A549 (cell line): Measurements from ENCODE around the gene CEND1.

Experiments used
- FOXS1 ChIP-seq: fragments of 250-450 bp; sonication (Bioruptor Pico); IDR thresholded peaks from 2 replicates; pipeline ENCODE4 v1.5.0; 2020; ENCODE audit warnings: mild to moderate bottlenecking, moderate library complexity
- JUN ChIP-seq, 2 experiments: fragments of >200 bp; sonication (Bioruptor Twin); formaldehyde crosslinking; IDR thresholded peaks; 2 replicates in 1 of 2; 3 replicates in 1 of 2; pipeline ENCODE4 v1.6.1; 2016 to 2017
- POLR2A ChIP-seq: IDR thresholded peaks from 2 replicates; pipeline ENCODE4 v1.6.1; 2012; ENCODE audit warnings: mild to moderate bottlenecking, low read length
- TF ChIP-seq, protein P1 (sequence below): fragments of >200 bp; sonication (Bioruptor Twin); formaldehyde crosslinking; IDR thresholded peaks from 3 replicates; pipeline ENCODE4 v1.5.1; 2016

DNA sequence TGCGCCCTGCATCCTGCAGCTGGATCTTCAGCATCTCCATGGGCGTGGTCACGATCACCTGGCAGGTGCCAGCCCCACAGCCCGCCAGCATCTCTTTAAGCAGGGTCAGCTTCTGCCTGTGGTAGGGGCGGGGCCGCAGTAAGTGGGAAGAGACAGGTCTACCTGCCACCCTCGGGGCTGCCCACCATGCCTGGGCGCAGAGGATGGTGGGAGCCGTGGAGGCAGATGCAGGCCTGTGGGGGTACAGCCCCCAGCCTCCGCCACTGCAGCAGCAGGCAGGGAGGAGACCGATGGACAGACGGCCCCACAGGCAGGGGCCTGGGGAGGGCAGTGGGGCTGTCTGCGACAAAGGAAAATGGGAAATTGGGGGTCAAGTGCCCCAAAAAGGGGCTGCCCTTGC, 3.0 kb upstream of the CEND1 start:
- TF ChIP-seq FOXS1 (CRISPR knock-in tag) (no peak), POLR2A (no peak), JUN (IDR thresholded peaks at IDR 0.05) (no peak)
- TF ChIP-seq, protein P1, sequence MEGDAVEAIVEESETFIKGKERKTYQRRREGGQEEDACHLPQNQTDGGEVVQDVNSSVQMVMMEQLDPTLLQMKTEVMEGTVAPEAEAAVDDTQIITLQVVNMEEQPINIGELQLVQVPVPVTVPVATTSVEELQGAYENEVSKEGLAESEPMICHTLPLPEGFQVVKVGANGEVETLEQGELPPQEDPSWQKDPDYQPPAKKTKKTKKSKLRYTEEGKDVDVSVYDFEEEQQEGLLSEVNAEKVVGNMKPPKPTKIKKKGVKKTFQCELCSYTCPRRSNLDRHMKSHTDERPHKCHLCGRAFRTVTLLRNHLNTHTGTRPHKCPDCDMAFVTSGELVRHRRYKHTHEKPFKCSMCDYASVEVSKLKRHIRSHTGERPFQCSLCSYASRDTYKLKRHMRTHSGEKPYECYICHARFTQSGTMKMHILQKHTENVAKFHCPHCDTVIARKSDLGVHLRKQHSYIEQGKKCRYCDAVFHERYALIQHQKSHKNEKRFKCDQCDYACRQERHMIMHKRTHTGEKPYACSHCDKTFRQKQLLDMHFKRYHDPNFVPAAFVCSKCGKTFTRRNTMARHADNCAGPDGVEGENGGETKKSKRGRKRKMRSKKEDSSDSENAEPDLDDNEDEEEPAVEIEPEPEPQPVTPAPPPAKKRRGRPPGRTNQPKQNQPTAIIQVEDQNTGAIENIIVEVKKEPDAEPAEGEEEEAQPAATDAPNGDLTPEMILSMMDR: no peak
